IMR-90 (cell line): ENCODE results near the gene APPBP2.

Experiments used
- BHLHE40 ChIP-seq: fragments of 150-350 bp; IDR thresholded peaks from 2 replicates; pipeline ENCODE4 v1.6.1; 2016; ENCODE audit warnings: mild to moderate bottlenecking, low read depth, low read length
- CEBPB ChIP-seq: IDR thresholded peaks from 2 replicates; pipeline ENCODE4 v1.6.1; 2012; ENCODE audit warnings: low read depth, low read length, improper control_type of control experiment
- CHD1 ChIP-seq: IDR thresholded peaks from 2 replicates; pipeline ENCODE4 v1.6.1; 2012; ENCODE audit warnings: low read depth, low read length, improper control_type of control experiment
- FOS ChIP-seq: fragments of 150-350 bp; IDR thresholded peaks from 2 replicates; pipeline ENCODE4 v1.6.1; 2016; ENCODE audit warnings: low read depth, low read length
- MAFK ChIP-seq: IDR thresholded peaks from 2 replicates; pipeline ENCODE4 v1.6.1; 2012; ENCODE audit warnings: low read depth, low read length, improper control_type of control experiment
- MAZ ChIP-seq: IDR thresholded peaks from 2 replicates; pipeline ENCODE4 v1.6.1; 2012; ENCODE audit warnings: low read depth, mild to moderate bottlenecking, low read length, improper control_type of control experiment, moderate library complexity, borderline replicate concordance
- MXI1 ChIP-seq: IDR thresholded peaks from 2 replicates; pipeline ENCODE4 v1.6.1; 2012; ENCODE audit warnings: low read depth, mild to moderate bottlenecking, low read length, moderate library complexity, borderline replicate concordance
- POLR2A ChIP-seq: IDR thresholded peaks from 2 replicates; pipeline ENCODE4 v1.6.1; 2012; ENCODE audit warnings: mild to moderate bottlenecking, low read depth, low read length
- RAD21 ChIP-seq: IDR thresholded peaks from 2 replicates; pipeline ENCODE4 v1.6.1; 2012; ENCODE audit warnings: low read length, improper control_type of control experiment
- RCOR1 ChIP-seq: IDR thresholded peaks from 2 replicates; pipeline ENCODE4 v1.6.1; 2012; ENCODE audit warnings: mild to moderate bottlenecking, low read length, improper control_type of control experiment; ENCODE audit not compliant: insufficient replicate concordance
- RFX5 ChIP-seq: IDR thresholded peaks from 2 replicates; pipeline ENCODE4 v1.8.0; 2012; ENCODE audit warnings: low read depth, mild to moderate bottlenecking, low read length, moderate library complexity
- TF ChIP-seq, protein P1 (sequence below): conservative IDR thresholded peaks from 2 replicates; pipeline ENCODE4 v1.5.1; 2012; ENCODE audit warnings: mild to moderate bottlenecking, low read depth, low read length, improper control_type of control experiment
- TF ChIP-seq, protein P2 (sequence below): fragments of 150-350 bp; IDR thresholded peaks from 2 replicates; pipeline ENCODE4 v1.6.1; 2016; ENCODE audit warnings: low read depth, mild to moderate bottlenecking, low read length, moderate library complexity, borderline replicate concordance
- TF ChIP-seq, protein P3 (sequence below): fragments of 150-350 bp; IDR thresholded peaks from 2 replicates; pipeline ENCODE4 v1.6.1; 2017; ENCODE audit warnings: mild to moderate bottlenecking, antibody characterized with exemption, low read length, low read depth

DNA sequence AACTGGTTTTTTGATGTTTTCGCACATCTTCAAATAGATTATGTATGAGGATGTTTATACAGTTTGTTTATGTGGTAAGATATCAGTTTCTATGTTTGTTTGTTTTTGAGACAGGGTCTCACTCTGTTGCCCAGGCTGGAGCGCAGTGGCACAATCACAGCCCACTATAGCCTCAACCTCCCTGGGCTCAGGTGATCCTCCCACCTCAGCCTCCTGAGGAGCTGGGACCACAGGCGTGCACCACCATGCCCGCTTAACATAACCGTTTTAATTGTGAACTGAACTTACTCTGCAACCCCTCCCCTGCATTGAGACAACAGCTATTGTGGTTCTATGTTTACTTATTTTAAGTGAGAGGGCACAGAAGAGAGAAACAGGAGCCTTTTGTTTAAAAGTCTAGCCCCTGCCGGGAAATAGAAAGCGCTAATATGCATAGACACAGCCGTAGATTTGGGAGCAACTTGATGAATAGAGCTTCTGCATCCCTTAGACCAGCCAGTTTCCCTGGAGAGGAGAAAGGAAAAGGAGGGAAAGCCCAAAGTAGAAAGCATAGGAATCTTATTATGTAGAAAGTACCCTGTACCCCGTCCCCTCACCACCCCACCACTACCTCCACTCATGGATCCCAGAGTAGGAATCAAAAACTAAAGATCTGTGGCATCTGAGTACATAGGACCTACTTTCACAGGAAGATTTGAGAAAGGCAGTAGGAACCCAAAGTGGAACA, 19.6 kb upstream of the APPBP2 start:
- TF ChIP-seq, protein P1, sequence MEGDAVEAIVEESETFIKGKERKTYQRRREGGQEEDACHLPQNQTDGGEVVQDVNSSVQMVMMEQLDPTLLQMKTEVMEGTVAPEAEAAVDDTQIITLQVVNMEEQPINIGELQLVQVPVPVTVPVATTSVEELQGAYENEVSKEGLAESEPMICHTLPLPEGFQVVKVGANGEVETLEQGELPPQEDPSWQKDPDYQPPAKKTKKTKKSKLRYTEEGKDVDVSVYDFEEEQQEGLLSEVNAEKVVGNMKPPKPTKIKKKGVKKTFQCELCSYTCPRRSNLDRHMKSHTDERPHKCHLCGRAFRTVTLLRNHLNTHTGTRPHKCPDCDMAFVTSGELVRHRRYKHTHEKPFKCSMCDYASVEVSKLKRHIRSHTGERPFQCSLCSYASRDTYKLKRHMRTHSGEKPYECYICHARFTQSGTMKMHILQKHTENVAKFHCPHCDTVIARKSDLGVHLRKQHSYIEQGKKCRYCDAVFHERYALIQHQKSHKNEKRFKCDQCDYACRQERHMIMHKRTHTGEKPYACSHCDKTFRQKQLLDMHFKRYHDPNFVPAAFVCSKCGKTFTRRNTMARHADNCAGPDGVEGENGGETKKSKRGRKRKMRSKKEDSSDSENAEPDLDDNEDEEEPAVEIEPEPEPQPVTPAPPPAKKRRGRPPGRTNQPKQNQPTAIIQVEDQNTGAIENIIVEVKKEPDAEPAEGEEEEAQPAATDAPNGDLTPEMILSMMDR, result no peak
- TF ChIP-seq POLR2A, result no peak
- TF ChIP-seq MAFK, result no peak
- no peak for TF ChIP-seq BHLHE40
- no peak for TF ChIP-seq RFX5
- TF ChIP-seq RAD21, result no peak
- TF ChIP-seq FOS, result no peak
- TF ChIP-seq MXI1, result no peak
- no peak for TF ChIP-seq RCOR1
- TF ChIP-seq MAZ, result no peak
- no peak for TF ChIP-seq CHD1
- TF ChIP-seq, protein P2, sequence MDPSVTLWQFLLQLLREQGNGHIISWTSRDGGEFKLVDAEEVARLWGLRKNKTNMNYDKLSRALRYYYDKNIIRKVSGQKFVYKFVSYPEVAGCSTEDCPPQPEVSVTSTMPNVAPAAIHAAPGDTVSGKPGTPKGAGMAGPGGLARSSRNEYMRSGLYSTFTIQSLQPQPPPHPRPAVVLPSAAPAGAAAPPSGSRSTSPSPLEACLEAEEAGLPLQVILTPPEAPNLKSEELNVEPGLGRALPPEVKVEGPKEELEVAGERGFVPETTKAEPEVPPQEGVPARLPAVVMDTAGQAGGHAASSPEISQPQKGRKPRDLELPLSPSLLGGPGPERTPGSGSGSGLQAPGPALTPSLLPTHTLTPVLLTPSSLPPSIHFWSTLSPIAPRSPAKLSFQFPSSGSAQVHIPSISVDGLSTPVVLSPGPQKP, result no peak
- TF ChIP-seq, protein P3, sequence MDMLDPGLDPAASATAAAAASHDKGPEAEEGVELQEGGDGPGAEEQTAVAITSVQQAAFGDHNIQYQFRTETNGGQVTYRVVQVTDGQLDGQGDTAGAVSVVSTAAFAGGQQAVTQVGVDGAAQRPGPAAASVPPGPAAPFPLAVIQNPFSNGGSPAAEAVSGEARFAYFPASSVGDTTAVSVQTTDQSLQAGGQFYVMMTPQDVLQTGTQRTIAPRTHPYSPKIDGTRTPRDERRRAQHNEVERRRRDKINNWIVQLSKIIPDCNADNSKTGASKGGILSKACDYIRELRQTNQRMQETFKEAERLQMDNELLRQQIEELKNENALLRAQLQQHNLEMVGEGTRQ, result no peak
- TF ChIP-seq CEBPB, result no peak
